EH (cell line): Measurements from ENCODE around the gene DNHD1.

Experiments
- DNase-seq: peaks from one replicate; pipeline ENCODE4 v3.0.0-alpha.2; 2015; ENCODE audit warnings: low read depth

The DNHD1 gene

DNA sequence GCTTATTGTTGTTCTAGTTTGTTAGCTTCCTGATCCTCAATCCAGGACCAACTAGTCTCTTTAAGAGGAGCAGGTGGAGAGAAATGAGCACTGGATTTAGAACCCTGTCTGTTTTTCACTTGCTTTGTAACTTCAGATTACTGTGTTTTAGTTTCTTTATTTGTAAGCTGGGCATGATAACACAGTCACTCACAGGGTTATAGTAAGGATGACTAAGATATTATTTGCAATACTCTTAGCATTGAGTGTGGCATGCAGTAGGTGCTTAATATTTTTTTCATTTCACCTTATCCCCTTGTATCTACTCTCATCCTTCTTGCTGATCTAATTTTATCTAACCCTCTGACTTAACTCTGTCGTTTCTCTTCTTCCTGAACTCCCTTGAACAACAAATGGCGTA, 33.8 kb downstream of the DNHD1 start:
- no peak for DNase-seq

DNA sequence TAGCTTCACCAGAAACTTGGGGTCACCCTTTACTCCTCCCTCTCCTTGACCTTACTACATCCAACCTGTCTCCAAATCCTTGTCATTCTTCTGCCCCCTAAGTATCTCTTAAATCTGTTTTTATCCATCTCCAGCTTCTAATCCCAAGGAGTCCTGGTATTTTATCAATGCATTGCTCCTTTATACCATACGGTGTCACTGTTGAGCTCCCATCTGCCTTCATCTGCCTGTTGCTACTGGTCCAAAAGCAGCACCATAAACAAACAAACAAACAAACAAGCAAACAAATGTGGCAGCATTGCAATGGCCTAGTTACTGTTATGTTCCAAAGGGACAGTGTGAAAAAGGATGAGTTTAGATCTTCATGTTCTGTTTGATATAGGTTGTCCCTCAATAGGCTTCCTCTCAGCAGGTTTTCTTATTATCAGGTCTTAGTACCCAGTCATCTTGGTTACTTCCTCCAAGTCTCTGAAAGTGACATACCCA, 34.2 kb downstream of the DNHD1 start:
- peak; percentile 63 for DNase-seq

DNA sequence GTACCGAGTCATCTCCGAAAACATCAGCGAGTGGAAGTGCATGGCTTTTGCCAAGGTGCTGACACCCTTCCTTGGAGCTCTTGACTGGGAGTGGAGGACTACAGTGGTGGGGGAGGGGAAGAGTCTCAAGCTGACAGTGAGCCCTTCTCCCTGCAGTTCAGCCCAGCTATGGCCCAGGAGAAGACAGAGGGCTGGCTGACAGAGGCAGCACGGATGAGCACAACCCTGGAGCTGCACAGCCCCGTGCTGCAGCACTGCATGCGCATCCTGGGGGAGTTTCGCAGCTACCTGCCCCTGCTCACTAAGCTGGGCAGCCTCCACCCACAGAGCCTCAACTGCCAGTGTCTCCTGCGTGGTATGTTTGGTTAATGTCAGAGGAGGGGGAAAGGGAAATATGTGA, 41.4 kb downstream of the DNHD1 start:
- DNase-seq, result no peak

DNA sequence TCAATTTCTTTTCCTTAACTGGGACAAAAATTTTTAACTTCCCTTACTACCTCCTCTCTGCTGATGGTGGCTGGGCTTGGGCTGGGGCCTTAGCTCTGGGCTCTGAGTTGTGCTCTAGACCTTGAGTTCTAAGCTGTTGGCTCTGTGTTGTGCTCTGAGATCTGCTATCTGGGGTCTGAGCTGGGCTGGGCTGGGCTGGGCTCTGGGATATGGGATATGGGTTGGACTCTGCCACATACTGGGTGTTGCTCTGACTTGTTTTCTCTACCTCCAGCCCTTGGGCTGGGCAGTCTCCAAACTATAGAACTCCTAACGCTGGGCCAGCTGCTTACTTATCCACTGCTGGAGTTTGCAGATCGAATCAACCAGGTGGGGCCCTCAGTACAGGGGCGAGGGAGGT, 41.9 kb downstream of the DNHD1 start:
- no peak for DNase-seq

DNA sequence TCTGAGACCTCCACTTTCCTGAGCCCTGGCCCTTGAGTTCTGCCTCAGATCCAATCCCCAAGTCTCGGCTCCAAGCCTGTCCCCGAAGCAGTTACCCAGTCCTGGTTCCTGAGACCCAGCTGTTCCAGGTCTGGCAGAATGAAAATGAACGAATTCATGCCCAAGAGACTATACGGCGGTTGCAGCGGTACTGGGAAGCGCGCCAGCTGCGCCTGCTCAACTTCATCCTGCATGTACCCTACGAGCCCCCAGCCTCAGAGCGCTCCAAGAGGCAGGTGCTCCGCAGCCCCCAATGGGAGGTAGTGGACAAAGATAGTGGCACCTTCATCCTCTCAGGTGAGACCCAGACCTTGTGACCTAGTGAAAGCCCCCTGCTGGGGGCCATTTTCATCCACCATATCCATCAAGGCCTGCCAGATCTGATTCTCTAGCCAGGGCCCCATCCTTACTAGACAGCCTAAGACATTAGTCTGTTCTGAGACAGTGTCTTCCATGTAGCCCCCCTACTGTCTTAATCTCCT, 42.7 kb downstream of the DNHD1 start:
- DNase-seq, result no peak

DNA sequence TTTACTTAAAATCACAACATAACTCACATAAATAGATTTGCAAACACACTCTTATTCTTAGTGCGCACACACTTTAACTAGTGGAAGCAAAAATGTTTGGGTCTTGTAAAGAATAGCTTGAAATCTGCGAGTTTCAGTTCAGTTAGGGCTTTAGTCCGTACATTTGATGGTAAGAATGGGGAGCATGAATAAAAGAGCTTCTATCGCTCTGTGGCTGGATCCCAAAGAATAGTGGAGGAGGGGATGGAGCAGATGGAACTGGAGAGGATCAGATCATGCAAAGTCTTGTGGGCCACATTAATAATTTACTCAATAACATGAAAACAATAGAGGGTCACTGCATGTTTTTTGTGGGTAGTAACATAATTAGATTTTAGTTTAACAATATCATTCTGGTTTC, 44.3 kb downstream of the DNHD1 start:
- no peak for DNase-seq

DNA sequence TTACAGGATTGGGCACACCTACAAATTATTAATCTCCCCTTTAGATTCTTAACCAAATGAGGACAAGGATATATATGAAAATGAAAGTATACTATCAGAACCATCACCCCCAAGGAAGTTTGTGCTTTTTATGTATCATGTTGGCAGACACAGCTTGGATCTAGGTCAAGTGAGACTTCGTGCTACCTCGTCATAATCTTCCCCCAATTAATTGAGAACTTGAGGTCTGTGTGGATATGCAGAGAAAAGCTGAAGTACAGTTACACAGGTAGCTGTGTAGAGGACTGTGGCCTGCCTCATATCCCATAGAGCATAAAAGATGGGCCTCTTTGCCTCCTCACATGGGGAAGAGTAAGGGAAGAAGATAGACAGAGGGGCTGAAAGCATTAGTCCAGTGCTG, 45.6 kb downstream of the DNHD1 start:
- DNase-seq, result no peak

DNA sequence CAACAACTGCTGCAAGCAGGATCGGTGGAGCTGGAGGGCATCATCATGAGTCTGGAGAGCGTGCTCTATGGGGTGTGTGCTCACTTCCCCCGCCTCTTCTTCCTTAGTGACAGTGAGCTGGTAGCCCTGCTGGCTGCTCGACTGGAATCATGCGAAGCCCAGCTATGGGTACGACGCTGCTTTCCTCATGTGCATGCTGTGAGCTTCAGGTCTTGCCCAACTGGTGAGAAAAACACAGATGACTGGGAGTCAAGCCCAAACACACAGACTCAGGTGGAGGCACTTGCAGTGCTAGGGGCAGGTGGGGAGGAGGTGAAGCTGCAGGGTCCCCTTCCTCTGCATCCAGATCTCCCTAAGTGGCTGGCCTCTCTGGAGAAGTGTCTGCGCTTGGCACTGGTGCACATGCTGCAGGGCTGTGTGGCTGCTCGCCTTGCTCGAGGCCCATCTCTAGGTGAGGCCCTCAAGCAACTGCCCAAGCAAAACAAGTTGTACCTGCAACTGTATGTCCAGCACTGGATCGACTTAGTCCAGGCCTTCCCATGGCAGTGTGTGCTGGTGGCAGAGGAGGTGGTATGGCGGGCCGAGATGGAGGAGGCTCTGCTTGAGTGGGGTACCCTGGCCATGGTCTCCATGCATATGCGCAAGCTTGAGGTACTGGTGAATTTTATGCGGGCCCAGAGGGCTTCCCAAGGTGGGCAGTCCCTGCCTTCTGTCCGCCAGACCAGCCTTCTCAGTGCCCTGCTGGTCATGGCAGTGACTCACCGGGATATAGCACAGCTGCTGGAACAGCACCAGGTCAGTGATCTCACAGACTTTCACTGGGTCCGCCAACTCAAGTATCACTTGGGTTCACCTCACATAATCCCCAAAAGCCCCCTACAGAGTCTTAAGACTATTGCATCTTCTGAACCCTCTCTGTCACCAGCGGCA, 48.1 kb downstream of the DNHD1 start:
- DNase-seq, result peak; percentile 19

DNA sequence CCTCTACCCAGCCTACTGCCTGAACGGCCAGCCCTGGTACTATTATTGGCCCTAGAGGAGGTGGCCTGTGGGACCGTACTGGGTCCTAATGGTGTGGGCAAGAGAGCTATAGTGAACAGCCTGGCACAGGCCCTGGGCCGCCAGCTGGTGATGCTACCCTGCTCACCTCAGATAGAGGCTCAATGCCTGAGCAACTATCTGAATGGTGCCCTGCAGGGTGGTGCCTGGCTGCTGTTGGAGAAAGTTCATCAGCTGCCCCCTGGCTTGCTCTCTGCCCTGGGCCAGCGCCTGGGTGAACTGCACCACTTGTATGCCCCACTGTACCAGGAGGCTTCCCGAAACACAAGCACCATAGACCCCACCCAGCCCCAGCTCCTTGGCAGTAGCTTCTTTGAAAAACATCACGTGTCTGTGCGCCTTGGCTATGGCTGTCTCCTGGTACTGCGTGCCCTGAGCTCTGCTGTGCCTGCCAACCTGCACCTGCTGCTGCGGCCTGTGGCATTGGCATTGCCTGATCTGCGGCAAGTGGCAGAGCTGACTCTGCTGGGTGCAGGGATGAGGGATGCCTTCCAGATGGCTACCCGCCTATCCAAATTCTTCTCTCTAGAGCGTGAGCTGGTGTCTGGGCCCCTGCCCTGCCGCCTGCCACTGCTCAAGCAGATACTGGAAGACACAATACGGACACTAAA, 49.0 kb downstream of the DNHD1 start:
- DNase-seq, result no peak

DNA sequence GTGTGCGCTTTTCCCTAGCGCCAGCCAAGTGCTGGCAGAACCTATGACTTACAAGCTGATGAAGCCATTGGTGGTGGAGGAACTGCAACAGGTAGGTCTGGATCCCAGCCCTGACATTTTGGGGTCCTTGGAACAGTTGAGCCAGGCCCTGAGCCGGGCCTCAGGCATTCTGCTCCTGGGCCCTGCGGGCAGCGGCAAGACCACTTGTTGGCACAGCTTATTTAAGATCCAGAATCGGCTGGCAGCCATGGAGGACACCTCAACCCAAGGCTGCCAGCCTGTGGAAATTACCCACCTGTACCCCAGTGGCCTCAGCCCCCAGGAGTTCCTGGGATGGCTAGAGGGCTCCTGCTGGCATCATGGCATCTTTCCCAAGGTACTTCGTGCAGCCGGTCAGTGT, 49.7 kb downstream of the DNHD1 start:
- DNase-seq, result no peak

DNA sequence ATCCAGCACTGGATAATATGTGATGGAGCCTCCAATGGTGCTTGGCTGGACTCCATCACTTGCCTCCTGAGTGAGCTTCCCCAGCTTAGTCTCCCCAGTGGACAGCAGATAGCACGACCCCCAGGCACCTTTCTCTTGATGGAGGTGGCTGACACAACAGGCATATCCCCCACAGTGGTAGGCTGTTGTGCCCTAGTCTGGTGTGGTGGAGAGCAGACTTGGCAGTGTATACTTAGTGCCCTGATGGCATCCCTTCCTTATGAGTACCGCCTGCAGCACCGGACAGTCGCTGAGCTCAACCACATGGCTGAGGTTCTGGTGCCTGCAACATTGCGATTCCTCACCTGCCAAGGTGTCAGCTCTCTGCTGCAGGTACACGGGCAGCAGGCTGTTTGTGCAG, 50.1 kb downstream of the DNHD1 start:
- no peak for DNase-seq

DNA sequence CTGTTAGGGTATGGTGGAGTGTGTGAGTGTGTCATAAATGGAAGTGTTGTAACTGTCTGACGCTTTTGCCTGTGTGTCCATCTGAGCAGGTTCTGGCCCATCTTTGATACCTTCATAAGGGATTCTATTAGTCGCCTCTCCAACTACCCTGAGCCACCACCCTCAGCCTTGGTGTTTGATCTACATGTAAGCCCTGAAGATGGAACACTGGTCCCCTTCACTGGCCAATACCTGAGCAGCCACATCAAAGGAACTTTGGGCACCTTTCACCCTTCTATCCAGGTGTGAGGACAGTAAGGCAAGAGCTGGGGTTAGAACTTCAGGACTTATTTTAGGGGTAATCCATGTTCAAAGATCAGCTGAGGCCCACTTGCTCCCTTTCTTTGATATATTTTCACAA, 51.0 kb downstream of the DNHD1 start:
- no peak for DNase-seq

DNA sequence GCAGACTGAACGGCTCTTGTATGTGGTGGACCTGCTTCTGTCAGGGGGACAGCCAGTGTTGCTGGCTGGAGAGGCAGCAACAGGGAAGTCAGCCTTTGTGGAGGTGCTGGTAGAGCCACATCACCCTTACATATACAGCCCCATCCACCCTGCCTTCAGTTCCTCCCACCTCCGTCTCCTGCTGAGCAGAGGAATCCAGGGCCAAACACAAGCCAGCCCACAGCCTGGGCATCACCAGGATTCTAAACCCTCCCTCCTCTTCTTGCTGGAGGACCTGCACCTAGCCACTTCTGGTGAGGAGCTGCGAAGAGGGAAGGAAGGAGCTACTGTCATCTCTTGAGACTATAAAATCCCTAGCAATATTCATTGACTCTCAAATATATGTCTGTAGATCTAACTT, 51.6 kb downstream of the DNHD1 start:
- no peak for DNase-seq

DNA sequence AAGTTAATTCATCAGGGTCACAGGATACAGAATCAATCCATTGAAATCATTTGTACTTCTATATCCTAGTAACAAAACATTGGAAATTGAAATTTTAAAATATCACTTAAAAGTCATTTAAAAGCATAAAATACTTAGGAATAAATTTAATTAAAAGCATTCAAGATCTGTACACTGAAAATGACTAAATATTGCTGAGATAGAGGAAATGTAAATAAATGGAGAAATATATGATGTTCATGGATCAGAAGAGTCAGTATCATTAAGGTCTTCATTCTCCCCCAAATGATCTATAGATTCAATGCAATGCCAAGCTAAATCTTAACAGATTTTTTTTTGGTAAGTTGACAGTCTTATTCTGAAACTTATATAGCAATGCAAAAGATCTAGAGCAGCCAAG, 56.6 kb downstream of the DNHD1 start:
- no peak for DNase-seq

DNA sequence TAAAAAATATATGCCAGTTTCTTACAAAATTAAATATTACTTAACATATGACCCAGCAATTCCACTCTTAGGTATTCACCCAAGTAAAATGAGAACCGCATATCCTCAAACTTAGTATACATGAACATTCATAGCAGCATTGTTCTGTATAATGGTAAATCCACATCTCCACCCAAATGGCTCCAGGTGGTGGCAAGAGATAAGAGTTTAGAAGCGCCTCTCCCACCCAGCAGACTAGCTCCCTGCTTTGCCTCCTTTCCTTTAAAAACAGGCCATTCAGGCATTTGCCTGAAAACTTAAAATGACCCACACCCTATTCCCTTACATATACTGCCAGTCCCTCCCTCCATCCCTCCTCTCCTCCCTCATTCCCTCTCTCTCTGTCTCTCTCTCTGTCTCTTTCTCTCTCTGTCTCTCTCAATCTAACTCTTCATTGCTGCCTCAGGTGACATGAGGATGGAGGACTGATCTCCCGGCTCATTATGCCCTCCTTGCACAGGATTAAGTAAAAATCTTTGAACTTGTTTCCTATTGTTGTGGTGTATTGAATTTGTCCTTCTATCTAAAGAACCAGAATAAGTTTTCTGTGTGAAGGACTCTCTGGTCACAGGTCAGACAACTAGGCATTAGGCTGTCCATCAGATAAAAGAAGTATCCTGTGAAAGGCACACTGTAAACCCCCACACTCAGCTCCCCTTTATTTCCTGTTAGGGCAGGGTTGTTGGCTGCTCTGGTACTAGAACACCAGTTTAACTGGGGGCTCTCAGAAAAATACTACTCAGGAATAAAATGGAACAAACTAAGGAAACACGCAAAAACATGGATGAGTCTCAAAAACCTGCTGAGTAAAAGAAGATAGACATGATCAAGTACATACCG, 58.0 kb downstream of the DNHD1 start:
- DNase-seq, result no peak

DNA sequence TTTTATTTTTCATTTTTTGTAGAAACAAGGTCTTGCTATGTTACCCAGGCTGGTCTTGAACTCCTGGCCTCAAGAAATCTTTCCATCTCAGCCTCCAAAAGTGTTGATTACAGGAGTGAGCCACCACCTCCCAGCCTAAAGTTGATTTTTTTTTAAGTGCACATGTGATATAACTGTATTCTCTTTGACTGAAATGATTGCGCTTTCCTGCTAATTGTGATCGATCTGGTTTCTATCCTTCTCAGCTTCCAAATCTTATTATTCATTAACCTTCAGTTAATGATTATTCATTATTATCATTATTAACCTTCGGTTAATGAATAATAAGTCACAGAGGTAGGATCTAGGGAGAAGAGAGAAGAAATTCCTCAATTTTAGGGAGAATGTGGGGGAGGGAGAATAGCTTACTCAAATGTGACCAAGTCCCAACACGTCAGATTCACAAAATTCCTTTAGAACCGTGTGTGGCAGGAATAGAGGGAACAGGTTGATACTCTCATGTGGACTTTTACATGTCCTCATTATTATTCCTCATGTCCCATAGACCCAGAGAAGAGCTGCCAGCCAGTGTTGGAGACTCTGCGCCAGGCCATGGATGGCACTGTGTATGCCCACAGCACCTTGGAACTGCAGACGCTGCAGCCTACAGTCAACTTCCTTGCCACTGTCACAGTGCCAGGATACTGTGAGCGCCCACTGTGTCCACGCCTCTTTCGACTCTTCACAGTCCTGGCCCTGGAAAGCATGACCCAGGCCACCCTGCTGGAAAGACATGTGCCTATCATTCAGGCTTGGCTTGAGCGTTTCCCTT, 59.3 kb downstream of the DNHD1 start:
- DNase-seq, result no peak

DNA sequence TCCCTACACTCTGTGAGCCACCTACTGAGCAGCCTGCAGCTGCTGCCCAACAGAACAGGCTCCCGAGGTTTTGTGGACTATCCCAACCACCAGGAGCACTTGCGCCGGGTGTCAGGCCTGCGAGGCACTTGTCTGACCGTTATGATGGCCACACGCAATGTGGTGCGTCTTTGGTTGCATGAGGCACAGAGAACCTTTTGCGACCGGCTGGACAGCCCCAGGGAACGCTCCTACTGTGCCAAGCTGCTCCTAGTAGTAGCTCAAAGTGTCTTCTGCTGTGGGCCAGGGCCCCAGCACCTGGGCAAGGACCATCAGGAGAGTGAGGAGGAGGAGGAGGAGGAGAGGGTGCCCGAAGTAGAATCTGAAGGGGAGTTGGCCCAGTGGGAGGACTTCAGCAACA, 60.0 kb downstream of the DNHD1 start:
- no peak for DNase-seq

DNA sequence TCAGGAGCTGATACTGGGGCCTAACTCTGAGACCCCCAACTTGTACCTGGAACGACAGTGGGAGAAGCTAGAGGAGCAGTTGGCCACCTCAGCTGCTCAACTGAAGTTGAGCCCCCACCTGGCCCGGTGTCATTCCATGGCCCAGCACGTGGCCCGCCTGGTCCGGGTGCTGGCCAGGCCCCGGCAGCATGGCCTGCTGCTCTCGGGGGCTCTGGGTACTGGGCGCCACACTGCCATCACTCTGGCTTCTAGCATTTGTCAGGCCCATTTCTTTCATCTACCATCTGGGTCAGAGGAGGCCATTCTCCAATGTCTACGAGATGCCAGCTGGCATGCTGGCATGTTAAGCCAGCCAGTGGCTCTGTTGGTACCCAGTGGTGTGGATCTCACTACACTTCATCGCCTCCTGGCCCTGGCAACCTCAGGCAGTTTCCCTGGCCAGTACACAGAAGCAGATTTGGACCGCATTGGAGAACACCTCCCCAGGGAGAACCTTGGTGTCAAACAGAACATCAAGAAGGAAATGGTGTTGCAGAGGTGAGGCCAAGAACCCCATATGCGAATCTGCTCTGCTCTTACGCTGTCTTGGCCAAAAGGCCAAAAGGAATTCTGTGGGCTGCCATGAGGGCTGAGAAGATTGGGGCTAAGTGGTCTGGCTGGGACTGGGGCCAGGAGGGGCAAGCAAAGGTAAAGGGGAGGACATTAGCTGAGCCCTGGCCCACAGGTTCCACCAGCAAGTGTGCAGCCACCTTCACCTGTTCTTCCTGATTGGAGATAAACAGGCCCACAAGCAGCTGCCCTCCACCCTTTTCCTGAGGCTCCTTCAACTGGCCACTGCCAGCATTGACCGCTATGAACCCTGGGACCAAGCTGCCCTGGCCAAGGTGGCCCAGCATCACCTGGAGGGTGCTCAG, 60.9 kb downstream of the DNHD1 start:
- DNase-seq, result no peak

DNA sequence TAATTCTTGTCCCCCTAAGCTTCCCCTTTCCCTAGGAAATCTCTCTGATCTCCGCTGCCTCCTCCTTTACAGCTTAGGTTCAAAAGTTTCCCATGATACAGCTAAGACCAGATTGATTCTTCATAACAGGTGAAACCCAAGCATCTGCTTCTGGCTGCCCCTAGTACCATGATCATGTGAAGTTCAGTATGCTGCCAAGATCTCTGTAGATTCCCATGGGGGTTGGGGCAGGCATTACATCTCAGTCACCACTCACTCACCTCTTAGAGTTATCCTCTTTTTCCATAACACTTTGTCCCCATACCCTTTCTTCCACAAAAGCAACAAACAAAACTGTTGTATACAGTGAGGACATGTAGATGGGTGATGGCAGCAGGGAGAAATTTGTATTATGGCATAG, 62.3 kb downstream of the DNHD1 start:
- DNase-seq, result no peak

DNA sequence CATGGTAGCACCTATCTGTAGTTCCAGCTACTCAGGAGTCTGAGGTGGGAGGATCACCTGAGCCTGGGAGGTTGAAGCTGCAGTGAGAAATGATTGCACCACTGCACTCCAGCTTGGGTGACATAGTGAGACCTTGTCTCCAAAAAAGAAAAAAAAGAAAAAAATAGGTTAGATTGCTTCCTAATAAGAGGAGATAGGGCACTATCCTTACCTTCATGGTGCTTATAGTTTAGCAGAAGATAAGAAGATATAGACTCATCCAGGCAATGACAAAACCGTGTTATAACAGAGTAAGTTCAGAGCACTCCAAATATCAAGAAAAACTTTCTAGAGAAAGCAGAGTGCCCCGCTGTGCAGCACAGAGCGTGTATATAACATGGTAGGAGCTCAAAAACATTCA, 64.2 kb downstream of the DNHD1 start:
- no peak for DNase-seq
